ENCODE measurements around the gene HNRNPR. TPM values are rescaled to one million over a fixed set of nuclear protein-coding genes. Genes with fewer than 3 reads are reported as not detected.

HNRNPR gene
- polyA plus RNA-seq (2012; ENCODE audit: low read depth, missing spikeins) = 93.5 TPM

DNA sequence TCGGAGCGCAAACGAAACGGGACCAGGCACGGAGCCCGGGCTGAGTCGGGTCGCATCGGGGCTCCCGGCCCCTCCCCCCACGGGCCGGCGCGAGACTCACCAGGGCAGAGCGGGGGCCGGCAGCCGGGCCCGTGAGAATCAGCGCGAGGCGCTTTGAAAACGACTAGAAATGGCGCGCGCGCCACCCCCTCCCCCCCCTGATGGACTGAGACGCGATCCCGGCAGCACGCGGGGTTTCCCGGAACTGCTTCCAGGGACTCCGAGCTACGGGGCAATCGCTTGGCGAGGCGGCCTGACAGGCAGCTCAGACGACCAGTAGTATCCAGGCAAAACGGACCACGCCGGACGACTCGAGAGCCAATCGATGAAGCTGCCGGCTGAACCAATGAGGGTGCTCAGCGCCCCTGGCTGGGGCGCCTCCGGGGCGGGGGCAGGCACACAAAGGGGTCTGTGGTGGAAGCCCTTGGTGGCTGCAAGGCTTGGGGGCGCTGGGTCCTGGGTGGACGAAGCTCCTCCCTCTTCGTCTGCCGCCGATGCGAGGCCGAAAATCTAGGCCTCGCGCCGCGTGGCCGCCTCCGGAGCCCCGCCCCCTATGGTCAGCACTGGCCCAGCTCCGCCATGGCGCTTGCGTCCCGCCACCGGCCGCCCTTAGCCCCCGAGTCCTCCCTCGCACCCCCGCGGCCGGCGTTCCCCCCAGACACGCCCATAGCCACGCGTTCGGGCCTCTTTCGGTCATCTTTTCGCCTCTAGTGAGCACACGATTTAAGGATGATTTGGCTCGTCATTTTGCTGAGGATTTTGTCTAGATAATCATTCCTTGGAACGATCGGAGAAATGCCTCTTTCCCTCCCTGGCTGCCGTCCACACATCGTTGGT lies at the start of gene HNRNPR:
Gene HNRNPR, minus strand, starts transcription at position 174 of the 876 bp plus-strand sequence. CDS start 3,276 bp downstream, outside the sequence.
- DNase-seq (ENCODE audit: insufficient read length, low spot score) (peak; percentile 98), FAIRE-seq (peak; percentile 96)
- TF ChIP-seq POLR2AphosphoS5 (IDR thresholded peaks at IDR 0.05; ENCODE audit: low read depth, low read length) = peak; percentile 87
- TF ChIP-seq SPI1 (IDR thresholded peaks at IDR 0.05; ENCODE audit: low read depth, low read length) = no peak
- TF ChIP-seq POU2F2 (IDR thresholded peaks at IDR 0.05; ENCODE audit: low read depth, low read length) = peak; percentile 35; the same call in 1 of the 2 replicates
- TF ChIP-seq PAX5 (IDR thresholded peaks at IDR 0.05; ENCODE audit: insufficient read depth, low read length, severe bottlenecking) = no peak
- peak; percentile 80 for TF ChIP-seq TAF1 (IDR thresholded peaks at IDR 0.05; ENCODE audit: low read depth, low read length)
- peak; percentile 86 for TF ChIP-seq POLR2A (IDR thresholded peaks at IDR 0.05; ENCODE audit: low read depth, low read length)

DNA sequence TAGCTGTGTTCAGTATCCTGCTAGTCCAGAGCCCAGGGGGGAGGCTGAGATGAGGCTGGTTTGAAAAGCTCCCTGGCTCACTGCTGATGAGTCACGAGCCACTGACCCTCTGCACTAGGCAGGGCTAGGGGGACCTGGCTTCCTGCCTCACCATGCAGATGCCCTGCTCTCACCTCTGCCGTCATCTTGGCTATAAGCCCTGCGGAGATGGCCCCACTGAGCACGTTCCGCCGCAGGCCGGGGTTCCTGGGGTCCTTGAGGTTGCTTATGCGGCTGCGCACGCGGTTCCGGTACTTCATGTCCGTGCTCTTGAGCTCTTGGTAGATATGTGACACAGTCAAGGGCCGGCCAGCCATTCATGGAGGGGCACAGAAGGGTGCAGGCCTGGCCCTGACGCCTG lies 49.6 kb upstream of the HNRNPR start:
- DNase-seq (ENCODE audit: insufficient read length, low spot score) = no peak
- TF ChIP-seq POLR2A (IDR thresholded peaks at IDR 0.05; ENCODE audit: low read depth, low read length) = no peak
- TF ChIP-seq POLR2AphosphoS5 (IDR thresholded peaks at IDR 0.05; ENCODE audit: low read depth, low read length) = no peak
- TF ChIP-seq SPI1 (IDR thresholded peaks at IDR 0.05; ENCODE audit: low read depth, low read length) = no peak
- TF ChIP-seq PAX5 (IDR thresholded peaks at IDR 0.05; ENCODE audit: insufficient read depth, low read length, severe bottlenecking) = no peak
- FAIRE-seq = no peak

DNA sequence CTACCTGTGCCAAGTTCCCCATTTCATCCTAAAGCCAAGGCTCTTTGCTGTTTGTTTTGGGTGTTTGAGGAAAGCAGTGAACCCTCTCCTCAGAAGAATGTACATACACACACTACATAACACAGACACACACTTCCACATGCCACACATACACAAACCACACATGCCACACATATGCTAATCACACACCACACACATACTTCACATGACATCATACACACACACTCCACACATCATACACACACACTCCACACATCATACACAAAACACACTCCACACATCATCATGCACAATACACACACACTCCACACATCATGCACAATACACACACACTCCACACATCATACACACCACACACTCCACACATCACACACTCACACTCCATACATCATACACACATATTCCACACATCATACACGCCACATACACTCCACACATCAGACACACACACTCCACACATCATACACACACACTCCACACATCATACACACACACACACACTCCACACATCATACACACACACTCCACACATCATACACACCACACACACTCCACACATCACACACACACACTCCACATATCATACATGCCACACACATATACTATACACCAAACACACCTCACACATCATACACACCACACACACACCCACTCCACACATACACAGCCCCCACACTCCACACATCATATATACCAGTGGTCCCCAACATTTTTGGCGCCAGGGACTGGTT lies 48.2 kb upstream of the HNRNPR start:
- no peak for TF ChIP-seq POU2F2 (IDR thresholded peaks at IDR 0.05; ENCODE audit: low read depth, low read length)
- TF ChIP-seq PAX5 (IDR thresholded peaks at IDR 0.05; ENCODE audit: insufficient read depth, low read length, severe bottlenecking) = no peak
- no peak for TF ChIP-seq POLR2AphosphoS5 (IDR thresholded peaks at IDR 0.05; ENCODE audit: low read depth, low read length)
- FAIRE-seq = peak; percentile 98
- DNase-seq (ENCODE audit: insufficient read length, low spot score) = no peak

DNA sequence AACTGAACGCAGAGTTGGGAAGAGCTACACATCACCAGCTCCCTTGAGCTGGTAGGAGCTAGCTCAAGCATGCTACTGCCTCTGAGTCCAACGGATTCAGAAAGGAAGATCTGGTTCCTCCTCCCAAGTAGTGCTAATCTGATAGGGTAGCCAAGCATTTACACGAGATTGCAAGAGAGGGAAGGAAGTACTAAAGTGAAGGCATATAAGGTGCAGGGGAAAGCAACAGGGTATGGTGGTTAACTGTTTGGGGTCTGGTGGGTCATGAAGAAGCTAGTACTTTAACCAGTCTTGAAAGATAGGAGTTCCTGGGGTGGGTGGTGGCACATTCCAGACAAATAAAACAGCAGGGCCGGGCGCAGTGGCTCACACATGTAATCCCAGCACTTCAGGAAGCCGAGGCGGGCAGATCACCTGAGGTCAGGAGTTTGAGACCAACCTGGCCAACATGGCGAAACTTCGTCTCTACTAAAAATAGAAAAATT lies 45.8 kb upstream of the HNRNPR start:
- FAIRE-seq (no peak), DNase-seq (ENCODE audit: insufficient read length, low spot score) (no peak)
- TF ChIP-seq PAX5 (IDR thresholded peaks at IDR 0.05; ENCODE audit: insufficient read depth, low read length, severe bottlenecking) (no peak), TAF1 (IDR thresholded peaks at IDR 0.05; ENCODE audit: low read depth, low read length) (no peak), SPI1 (IDR thresholded peaks at IDR 0.05; ENCODE audit: low read depth, low read length) (no peak), POLR2AphosphoS5 (IDR thresholded peaks at IDR 0.05; ENCODE audit: low read depth, low read length) (no peak), POU2F2 (IDR thresholded peaks at IDR 0.05; ENCODE audit: low read depth, low read length) (no peak), POLR2A (IDR thresholded peaks at IDR 0.05; ENCODE audit: low read depth, low read length) (no peak)

DNA sequence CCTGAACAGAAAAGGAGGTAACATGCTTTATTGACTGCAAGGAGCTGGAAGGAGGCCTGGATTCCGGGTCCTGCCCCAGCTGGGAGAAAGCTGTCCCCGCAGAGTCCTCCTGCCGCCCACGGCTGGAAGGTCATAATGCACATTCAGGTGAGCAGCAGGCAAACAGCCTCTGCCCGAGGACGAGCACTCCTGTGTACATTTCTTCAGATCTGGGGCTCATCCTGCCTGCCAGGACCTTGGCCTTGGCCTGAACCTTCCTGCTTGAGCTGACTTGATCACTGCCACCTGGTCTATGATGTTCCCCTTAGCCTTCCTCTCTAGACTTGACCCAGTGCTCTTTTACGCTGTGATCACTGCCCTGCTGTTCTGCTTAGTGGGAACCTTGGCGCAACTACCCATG lies 43.4 kb upstream of the HNRNPR start:
- DNase-seq (ENCODE audit: insufficient read length, low spot score) (no peak), FAIRE-seq (no peak)
- no peak for TF ChIP-seq POLR2AphosphoS5 (IDR thresholded peaks at IDR 0.05; ENCODE audit: low read depth, low read length)

DNA sequence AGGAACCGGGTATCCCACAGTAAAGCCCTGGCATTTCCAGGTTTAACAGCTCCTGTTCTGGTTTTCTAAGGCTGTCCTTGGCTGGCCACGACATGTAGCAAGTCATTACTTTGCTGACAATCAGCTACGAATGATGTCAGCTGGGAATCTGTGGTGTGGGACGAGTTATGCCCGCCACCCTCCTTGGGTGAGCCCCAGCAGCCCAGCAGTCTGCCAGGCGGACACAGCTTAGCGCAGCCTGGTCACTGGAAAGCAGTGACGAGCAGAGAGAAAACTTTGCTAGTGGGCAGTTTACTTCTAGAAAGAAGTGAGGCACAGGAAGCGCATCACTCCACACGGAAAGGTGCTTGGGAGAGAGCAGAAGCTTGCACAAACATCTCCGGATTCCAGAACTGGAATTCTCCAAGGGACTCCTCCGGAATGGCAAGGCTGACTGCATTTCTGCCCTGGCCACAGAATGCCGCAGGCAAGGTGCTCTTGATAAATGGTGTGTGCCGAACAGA lies 41.1 kb upstream of the HNRNPR start:
- FAIRE-seq (no peak), DNase-seq (ENCODE audit: insufficient read length, low spot score) (no peak)
- no peak for TF ChIP-seq POU2F2 (IDR thresholded peaks at IDR 0.05; ENCODE audit: low read depth, low read length)
- TF ChIP-seq SPI1 (IDR thresholded peaks at IDR 0.05; ENCODE audit: low read depth, low read length) = no peak
- TF ChIP-seq PAX5 (IDR thresholded peaks at IDR 0.05; ENCODE audit: insufficient read depth, low read length, severe bottlenecking) = no peak
- no peak for TF ChIP-seq POLR2A (IDR thresholded peaks at IDR 0.05; ENCODE audit: low read depth, low read length)
- no peak for TF ChIP-seq TAF1 (IDR thresholded peaks at IDR 0.05; ENCODE audit: low read depth, low read length)

DNA sequence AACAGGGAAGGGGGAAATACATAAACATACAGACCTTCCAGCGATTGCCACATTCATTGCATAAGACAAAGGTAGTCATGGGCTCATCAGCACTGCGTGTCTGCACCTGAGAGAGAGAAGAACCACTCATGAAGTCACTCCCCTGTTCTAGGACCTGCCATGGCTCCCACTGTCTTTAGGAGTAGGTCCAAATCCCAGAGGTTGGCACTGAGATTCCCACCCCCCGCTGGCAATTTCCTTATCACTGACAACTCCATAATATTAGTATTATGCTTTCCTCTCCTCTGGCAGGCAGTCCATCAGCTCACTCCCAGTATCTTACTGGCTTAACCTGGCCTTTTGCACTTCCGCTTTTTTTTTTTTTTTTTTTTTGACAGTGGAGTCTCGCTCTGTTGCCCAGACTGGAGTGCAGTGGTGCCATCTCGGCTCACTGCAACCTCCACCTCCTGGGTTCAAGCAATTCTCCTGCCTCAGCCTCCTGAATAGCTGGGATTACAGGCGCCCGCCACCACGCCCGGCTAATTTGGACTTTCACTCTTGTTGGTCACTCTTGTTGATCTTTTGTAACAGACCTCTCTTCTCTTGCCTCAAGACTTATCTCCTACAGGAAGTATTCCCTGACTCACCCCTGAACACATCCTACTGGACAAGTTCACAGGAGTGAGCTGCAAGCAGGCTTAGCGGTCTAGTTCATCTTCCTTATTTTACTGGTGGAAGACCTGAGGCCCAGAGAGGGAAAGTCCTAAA lies 40.4 kb upstream of the HNRNPR start:
- TF ChIP-seq POLR2A (IDR thresholded peaks at IDR 0.05; ENCODE audit: low read depth, low read length) = no peak
- TF ChIP-seq SPI1 (IDR thresholded peaks at IDR 0.05; ENCODE audit: low read depth, low read length) = no peak
- no peak for TF ChIP-seq TAF1 (IDR thresholded peaks at IDR 0.05; ENCODE audit: low read depth, low read length)
- no peak for TF ChIP-seq POLR2AphosphoS5 (IDR thresholded peaks at IDR 0.05; ENCODE audit: low read depth, low read length)
- no peak for TF ChIP-seq PAX5 (IDR thresholded peaks at IDR 0.05; ENCODE audit: insufficient read depth, low read length, severe bottlenecking)
- no peak for TF ChIP-seq POU2F2 (IDR thresholded peaks at IDR 0.05; ENCODE audit: low read depth, low read length)
- DNase-seq (ENCODE audit: insufficient read length, low spot score) (no peak), FAIRE-seq (no peak)

DNA sequence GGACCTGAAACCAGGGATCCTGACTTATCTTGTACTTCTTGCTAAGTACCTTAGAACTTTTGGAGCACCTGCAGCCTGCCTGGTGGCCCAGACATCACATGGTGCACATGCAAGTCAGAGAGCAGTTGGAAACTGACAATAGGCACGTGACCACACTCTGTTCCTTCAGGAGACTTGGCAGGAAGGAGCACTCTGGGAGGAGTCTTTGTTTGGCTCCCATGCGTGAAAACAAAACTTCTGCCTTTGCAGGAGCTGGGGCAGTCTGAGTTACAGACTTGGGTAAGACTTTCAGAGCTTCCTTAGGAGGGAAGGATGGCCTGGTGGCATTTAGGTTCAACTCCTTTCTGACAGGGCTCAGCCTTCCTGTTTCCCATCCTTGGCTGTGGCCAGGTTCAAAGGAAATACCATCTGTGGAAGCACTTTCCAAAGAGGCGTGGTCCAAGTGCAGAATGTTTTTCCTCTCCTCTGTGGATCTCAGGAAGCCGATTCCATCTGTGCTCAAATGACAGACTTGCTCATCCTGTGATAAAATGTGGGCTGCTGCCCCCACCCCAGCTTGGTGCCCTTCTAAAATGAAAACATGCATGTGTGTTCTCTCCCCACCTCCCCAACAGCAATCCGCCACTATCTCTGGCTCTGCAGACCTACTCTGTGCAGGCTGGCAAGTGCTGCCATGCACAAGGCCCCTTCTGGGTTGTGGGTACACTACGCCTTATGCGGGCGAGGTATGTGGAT lies 39.7 kb upstream of the HNRNPR start:
- no peak for TF ChIP-seq POLR2A (IDR thresholded peaks at IDR 0.05; ENCODE audit: low read depth, low read length)
- FAIRE-seq (no peak), DNase-seq (ENCODE audit: insufficient read length, low spot score) (no peak)

Measured in GM12891 (cell line).